GM21367 (cell line): Measurements from ENCODE around the gene SERINC3.
"Not testable (repeated sequence)": the region's sequence is repeated elsewhere in the genome, so short reads cannot be mapped to it uniquely, and the experiment has no call there.

Source experiments
- ATAC-seq: cut with Tn5 transposase; IDR thresholded peaks from one replicate; pipeline ENCODE4 v1.9.1; 2021; ENCODE audit not compliant: unreplicated experiment

The SERINC3 gene

DNA sequence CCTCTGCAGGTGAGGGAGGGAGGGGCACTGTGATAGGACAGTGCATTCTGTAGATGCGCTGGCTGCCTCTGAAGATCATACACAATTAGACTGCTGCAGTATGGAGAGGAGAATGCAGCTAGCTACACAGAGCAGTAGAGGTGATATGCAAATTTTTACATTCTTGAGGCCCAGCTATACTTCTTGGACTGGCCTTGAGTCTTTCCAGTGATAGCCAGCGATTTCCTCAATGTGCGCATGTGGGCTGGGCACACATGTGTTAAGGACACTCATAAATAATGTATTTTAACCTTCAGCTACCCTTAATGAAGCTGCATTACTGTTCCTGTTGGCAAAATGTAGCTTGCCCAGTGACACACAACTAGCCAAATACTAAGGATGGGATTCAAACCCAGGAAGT, 27.2 kb downstream of the SERINC3 start:
- no peak for ATAC-seq

DNA sequence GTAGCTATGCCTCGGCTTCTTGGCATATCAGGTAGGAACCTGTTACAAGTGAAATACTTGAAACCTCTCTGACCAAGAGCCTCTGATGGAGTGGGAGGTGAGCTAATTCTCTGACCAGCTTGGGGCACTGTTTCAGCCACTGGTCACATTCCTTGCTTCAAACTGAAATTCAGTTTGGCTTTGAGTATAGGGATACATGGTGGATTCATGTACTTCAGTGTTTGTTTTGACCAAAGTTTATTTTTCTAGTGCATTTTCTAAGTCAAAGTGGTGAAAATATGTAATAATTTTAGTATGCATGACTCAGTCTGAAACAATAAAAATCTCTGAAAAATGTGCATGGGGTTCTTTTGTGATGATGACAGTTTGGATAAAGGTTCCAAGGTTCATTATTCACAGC, 27.6 kb downstream of the SERINC3 start:
- ATAC-seq, result no peak

DNA sequence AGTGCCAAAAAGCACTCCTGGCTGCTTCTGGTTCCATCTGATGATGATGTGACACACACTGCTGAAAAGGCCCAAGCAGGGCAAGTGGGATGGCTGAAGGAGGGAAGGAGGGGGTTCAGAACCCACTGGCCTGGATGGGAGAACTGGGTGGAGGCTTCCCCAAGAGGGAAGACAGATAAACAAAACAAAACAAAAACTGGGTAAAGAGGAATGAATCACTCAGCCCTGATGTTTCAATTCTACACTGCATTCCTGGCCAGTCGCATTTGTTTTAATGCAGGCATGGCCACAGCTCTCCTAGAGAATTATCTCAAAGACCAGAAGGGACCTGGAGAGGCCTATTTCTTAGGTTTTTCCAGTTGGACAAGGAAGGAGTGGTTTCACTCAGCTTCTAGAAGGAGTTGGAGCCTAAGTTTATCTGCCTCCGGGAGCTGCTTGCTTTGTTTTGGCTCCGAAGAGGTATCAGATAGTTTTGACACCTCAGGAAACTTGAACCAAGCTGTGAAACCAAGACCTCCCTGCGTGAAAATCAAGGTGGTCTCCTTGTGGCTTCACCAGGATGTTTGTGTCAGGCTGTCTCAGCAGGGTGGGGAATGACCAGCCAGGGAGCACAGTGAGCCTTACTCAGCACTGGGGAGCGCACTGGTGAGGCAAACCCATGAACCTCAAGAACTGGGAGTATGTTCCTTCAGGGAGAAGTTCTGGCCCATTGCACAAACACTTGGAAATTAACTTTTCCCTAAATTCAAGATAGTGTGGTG, 30.1 kb downstream of the SERINC3 start:
- ATAC-seq, result no peak

DNA sequence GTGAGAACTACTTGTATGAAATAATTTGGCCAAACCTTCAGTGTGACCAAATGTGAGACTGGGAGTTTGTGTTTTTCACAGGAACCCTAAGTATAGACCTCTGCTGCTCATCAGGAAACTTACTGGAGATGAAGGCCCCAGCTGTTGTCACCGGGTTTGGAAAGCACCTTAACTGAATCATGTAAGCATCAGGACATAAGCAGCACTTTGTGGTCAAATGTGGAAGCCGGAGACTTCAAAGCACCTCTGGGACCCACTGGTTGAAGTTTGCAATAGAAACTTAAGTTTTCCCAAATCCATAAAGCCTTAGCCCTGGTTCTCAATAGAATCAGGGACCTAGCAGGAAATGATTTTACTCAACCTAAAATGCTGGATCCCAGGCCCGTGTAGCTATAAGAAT, 31.9 kb downstream of the SERINC3 start:
- ATAC-seq, result no peak

DNA sequence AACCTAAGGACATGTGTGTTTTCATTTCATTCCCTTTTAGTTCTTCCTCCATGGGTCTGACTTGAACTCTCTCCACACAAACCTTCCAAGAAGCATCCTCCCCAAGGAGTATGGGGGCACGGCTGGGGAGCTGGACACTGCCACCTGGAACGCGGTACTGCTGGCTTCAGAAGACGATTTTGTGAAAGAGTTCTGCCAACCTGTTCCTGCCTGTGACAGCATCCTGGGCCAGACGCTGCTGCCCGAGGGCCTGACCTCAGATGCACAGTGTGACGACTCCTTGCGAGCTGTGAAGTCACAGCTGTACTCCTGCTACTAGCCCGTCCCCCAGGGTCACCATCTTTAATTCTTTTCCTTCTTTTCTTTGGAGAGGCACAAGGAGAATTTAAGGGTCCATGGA, 32.6 kb downstream of the SERINC3 start:
- no peak for ATAC-seq

DNA sequence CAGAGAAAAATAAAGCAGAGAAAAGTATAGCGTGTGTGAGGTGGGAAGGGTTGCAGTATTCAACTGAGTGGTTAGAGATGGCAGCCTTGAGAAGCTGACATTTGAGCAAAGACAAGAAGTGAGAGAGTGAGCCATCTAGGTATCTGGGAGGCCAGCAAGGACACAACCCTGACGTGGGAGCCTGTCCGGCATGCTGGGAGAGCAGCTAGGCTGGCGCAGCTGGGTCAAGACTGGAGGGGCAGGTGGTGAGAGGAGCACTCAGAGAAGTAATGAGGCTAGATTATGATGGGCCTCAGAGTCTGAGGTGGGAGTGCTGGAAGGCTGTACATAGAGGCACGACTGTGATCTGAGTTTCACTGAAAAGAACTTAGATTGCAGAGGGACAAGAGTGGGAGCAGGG, 33.3 kb downstream of the SERINC3 start:
- no peak for ATAC-seq

DNA sequence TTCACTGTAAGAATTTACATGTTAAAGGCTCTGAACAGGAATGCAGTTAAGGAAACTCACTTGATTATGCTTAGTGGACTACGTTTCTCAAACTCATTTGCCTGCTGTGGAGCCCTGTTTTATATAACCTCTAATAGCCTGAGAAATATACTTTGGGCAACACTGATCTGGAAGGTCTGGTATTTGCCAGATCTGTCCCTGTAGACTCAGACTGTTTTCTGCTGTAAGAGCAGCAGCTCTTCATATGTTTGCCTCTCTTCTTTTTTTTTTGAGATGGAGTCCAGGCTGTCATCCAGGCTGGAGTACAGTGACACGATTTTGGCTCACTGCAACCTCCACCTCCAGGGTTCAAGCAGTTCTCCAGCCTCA, 36.1 kb downstream of the SERINC3 start:
- ATAC-seq, result no peak

DNA sequence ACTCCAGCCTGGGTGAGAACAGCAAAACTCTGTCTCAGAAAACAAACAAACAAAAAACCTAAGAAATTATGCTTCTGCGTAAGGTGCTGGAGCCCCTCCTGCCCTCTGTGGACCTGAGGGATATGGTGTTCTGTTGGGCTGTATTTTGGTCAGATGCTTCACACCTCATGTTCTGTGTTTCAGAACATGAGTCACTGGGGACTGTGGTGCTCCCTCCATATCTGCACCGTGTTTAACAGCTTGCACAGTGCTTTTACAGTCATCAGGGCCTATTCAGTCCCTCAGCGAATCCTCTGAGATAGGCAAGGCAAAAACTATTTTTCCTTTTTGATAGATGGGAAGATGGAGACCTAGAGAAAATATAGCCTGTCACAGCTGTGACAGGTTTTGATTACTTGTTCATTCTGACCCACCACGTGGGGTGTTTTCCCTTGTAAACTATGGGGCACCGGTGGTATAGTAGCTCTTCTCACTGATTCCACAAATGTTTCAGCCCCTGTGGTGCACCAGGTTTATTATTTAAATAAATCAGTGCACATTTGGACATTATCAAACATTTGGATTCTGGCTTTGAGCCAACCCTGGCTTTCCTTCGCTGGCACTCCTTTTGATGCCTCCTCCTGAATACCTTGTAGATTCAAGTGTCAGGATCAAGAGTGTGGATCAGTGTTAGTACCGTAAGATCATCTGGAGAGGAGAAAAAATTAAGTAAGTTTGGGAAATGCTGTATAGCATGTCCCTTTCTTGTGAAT, 36.6 kb downstream of the SERINC3 start:
- ATAC-seq, result no peak

DNA sequence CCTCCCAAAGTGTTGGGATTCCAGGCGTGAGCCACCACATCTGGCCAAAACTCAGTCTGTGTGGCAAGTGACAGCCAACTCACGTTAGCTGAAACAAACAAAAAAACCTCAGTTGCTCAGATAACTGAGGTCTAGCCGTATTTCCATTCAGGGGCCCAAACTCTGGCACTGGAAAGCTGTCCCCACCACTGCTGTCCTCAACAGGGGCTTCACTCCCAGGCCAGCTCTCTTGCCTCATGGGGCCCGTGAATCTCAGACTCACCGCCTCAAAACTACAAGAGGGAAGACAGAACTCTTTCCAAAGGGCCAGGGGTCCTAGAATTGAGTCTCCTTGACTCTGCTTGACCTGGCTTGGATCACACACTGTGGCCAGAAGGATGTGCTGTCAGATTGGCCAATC, 38.8 kb downstream of the SERINC3 start:
- ATAC-seq, result no peak

DNA sequence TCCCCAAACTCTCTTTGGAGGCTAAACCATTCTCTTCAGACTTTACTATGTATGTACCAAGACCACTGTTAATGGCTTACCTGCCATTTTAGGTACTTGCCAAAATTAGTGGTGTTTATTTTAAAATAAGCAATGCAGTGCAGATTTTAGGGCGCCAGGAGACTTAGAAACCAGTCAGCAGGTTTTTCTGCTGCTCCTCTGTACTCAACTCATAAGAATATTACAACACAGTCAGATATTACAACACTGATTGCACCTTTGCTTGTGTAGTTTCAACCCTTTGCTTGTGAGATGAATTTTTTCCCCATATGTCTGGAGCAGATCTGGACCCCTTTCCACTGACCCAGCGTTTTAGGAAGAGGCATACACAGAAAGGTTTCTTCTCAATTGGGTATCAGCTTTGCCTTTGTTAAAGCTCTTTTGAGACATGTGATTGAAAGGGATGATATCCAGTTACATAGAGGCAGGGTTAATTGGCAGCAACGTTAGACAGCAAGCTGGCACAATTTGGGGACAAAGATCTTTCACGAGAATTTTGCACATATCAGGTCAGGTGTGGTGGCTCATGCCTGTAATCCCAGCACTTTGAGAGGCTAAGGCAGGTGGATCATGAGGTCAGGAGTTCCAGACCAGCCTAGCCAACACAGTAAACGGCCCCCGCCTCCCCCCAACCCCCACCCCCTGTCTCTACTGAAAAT, 40.0 kb downstream of the SERINC3 start:
- no peak for ATAC-seq

DNA sequence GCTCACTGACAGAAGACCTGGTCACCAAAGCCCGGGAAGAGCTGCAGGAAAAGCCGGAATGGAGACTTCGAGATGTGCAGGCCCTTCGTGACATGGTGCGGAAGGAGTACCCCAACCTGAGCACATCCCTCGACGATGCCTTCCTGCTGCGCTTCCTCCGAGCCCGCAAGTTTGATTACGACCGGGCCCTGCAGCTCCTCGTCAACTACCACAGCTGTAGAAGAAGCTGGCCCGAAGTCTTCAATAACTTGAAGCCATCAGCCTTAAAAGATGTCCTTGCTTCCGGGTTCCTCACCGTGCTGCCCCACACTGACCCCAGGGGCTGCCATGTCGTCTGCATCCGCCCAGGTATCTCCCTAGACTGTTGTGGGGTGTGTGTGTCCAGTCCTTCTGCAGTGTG, 41.8 kb downstream of the SERINC3 start:
- no peak for ATAC-seq

DNA sequence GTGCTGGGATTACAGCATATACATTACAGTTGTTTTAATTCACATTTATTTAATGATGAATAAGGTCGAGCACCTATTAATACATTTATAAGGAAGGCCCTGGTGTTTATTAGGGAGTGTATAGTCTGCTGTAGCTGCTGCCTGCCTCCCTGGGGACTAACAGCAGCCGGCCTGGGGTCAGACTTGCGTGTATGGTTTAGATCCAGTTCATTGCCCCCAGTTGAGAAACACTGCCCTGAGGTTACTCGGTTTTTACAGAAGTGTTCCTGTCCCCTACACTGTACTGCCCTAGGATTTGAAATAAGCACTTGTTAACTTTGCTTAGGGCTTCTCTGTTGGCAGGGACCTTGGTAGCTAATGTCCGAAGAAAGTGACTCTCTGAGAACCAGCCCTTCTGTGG, 42.2 kb downstream of the SERINC3 start:
- ATAC-seq, result no peak

DNA sequence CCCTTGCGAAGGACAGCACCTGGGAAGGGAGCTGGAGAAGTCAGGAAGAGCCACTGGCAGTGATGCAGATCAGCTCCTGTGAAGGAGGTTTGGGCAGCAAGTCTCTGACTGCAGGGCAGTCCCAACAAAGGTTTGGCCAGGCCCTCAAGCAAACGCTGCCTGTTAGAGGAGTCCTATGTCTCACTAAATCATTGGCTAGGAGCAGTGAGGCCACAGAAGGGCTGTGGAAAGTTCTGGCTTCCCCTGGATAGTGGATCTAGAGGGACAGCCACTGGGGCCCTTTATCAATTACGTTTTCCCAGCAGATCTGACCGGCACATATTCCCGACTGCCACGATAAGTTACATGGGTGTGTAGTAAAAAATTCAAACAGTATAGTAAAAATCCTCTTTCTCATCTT, 43.7 kb downstream of the SERINC3 start:
- ATAC-seq, result no peak

DNA sequence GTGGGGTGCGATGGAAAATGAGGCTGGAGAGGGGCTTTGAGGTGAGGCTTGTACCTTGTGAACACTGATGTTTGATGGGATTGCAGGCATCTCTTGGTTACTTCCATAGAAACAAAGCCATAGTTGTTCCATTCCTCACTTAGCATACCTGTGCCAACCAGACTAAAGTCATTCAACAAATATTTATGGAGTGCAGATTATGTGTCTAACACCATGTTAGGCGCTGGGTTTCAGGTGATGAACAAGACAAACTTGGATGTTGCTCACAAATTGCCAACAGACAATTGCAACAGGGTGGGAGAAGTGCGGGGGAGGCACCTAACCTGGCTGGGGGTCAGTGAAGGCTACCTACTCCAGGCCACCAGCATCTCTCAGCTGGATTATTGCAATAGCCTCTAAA, 44.7 kb downstream of the SERINC3 start:
- no peak for ATAC-seq

DNA sequence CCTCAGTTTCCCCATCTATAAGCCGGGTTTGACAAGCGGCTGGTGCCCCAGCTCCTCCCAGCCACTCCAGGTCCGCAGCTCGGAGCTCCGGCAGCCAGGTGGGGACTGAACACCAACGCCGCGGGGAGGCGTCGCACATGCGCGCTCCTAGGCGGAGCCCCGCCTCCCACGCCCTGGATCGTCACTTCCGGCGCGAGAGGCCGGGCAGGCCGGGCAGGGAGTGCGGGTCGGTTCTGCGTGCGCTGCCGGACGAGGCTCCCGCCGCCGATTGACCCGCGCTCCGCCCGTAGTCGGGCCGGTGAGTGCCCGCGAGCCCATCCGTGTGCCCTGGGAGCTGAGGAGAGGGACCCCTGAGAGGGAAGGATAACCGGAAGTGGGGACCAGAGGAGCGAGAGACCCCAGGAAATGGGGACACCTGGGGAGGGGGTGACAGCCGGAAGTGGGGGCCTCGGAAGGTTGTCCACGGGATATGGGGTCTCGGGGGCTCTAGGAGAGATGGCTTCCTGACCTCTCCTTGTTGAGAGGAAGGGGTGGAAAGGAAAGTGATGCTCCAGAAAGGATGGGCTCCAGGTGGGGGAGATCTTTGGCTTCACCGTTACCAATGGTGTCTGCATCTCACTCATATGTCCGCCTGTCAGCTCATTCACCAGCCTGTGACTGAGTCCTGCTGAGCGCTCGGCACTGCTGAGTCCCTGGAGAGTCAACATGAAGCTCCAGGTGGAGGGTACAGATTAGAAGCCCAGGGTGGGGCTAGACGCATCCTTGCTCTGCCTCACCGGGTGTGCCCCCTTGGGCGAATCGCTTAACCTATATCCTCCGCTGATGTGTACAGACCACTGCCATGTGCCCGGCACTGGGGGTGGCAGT, 45.9 kb downstream of the SERINC3 start, which contains the start of gene TTPAL:
Gene TTPAL, plus strand, starts transcription at position 181 of the 867 bp plus-strand sequence. CDS start 4,126 bp downstream, outside the sequence.
- peak; percentile 86 for ATAC-seq

DNA sequence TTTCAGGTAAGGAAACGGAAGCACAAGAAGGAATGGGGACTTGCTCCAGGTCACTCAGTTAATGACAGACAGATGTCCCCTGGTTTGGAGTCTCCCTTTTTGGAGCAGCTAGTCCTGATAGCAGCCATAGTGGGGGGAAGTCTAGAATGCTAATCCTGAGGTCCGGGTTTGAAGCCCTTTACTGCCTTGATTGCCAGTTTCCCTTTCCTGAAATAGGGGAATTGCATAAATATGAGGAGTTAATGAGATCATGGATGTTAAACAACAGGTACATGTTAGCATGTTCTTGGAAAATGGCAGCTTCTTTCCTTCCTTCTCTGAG, 46.5 kb downstream of the SERINC3 start:
- no peak for ATAC-seq

DNA sequence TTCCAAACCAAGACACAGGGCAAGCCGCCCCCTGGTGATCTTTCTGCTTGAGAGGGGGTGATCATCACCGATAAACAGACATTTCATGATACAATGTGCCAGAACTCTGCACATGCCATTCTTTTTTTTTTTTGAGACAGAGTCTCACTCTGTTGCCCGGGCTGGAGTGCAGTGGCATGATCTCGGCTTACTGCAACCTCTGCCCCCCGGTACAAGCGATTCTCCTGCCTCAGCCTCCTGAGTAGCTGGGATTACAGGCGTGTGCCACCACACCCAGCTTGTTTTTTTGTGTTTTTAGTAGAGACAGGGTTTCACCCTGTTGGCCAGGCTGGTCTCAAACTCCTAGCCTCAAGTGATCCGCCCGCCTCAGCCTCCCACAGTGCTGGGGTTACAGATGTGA, 49.6 kb downstream of the SERINC3 start:
- not testable (repeated sequence) for ATAC-seq

DNA sequence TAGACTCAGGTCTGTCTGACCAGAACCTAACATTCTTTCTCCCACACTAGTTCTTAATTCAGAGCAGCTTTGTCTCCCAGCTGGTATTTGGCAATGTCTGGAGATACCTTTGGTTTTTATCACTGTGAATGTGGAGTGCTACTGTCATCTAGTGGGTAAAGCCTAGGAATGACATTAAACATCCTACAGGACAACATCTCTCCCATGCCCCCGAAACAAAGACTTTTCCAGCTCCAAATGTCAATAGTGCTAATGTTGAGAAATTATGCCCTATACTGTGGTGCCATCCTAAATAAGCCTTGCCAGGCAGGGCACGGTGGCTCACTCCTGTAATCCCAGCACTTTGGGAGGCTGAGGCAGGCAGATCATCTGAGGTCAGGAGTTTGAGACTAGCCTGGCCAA, 50.4 kb downstream of the SERINC3 start:
- no peak for ATAC-seq

DNA sequence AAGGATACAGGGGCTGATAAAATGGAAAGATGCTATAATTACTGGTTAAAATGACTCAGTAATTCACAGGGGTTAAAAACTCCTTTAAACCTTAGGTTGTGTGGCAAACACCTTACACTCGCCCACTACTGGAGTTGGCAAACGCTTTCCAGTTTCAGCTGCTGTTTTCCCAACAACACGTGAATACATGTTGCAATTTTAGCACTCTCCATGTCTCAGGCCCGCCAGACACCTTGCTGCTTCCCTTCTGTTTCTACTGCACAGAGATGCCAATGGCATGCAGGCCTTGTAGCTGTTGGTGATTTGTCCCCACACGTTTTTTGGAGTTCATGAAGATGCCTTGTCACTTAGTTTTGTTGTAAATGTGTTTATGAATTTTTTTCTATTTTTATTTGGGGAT, 51.5 kb downstream of the SERINC3 start:
- ATAC-seq, result no peak

DNA sequence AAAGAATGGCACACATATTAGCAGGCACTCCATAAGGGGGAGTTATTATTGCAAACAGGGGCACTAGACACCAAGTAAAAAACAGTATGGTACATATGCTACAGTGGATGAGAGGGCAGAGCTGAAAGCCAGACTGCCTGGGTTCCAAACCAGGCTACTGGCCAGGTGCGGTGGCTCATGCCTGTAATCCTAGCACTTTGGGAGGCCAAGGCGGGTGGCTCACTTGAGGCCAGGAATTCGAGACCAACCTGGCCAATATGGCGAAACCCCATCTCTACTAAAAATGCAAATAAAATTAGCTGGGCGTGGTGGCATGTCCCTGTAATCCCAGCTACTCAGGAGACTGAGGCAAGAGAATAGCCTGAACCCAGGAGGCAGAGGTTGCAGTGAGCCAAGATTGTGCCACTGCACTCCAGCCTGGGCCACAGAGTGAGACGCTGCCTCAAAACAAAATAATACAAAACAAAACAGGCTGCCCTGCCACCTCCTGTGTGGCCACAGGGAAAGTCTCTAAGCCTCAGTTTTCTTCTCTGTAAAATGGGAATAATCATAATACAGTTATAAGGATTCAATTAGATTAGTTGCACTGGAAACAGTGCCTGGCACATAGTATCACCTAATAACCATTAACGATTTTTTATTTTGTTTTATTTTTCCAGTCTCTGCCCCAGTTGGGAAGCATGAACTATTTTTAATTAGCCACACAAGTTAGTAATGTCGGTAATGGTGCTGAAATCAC, 53.7 kb downstream of the SERINC3 start:
- no peak for ATAC-seq
